ENCODE measurements around the gene STARD9.
"Not testable (repeated sequence)": the region's sequence is repeated elsewhere in the genome, so short reads cannot be mapped to it uniquely, and the experiment has no call there.

The STARD9 gene

GRCh38 chr15:42732095-42732827, 156.9 kb downstream of the STARD9 start:
- no peak for DNase-seq

- DNase-seq = no peak
Observed at GRCh38 chr15:42733027-42733426, 157.6 kb downstream of the STARD9 start.

DNA sequence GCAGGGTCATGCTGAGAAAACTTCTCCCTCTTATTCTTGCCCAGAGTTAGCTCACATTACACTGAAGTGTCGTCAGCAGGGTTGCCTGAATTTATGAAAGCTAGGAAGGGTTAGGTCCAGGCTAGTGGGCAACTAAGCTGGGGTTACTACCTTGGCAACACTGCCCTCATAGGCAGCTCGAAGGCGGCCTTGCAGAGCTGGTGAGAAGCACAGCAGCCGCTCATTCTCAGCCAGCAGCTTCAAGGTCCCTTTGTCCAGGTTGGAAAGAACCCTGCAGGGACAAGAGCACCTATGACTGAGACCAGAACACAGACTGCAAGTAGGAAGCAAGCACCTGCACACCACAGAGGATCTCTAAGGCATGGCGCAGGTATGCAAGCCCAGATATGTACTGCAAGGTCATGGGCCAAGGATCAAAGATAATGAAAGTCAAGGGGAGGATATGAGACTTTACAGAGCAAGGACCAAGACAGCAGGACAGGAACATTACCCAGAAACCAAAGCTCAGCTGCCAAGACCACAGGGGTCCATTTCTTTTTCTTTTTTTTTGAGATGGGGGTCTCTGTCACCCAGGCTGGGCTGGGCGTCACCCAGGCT, 158.8 kb downstream of the STARD9 start:
- no peak for DNase-seq

DNA sequence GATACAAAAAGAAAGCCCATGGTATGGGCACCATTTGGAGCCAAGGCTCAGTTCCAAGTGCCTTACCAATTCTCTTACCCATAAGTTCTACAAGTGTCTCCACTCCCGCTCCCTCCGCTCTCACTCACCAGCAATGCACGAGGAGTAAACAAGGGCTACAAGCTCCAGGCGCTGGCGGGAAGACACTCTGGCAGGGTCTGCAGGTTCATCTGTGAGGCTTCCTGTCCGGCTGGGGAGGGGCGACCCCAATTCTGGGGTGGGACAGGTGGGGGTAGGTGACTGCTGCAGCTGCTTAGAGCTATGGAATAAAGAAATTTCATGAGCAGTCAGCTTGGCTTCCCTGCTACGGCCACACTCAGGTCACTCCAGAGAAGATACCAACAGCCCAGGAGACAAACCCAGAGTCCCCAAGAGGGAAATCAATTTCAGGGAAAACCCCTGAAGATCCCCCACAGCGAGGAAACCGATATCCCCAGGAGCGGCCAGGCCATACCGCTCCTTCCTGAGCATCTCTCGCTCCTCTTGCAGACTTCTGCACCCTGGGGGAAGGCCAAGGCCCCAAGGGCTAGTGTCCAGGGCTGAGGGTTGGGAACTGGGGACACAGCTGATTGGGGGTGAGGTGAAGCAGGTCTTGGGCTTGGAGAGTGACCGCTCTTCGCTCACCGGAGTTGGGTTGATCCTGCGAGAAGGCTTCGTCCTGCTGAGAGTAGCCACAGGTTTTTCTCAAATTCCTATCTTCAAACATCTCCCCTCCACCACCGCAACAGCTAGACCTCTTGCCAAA, 160.2 kb downstream of the STARD9 start:
- no peak for DNase-seq

DNA sequence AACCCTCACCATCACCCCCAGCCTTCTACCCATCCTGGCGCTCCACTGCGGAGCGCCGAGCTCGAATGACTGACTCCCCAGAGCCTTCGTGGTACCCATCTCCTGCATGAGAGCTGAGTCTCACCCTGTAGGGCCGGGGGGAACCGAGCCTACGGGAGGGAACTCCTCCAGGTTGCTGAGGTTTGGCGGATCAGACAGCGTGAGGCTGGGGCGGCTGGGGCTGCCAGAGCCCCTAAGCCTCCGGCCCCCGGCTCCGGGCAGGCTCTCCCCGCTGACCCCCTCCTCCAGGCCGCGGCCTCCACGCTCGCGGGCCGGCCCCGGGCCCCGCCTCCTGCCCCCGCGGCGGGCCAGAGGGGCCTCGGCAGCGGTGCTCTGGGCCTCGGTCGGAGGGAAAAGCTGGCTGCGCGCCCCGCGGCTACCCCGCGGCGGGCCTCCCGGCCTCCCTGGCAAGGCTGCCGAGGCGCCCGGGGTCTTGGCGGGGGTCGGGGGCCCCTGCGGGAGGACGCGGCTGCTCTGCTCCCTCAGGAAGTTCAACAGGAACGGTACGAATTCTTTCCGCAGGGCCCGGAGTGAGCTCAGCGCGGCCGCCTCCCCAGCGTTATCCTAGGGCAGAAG, 160.9 kb downstream of the STARD9 start:
- DNase-seq = peak; percentile 3

GRCh38 chr15:42736793-42737528, 161.6 kb downstream of the STARD9 start, which contains the start of gene CDAN1:
CDAN1 (minus strand) TSS chr15:42737128; CDS start chr15:42737102, 26 bp downstream.
- DNase-seq = peak; percentile 82

DNA sequence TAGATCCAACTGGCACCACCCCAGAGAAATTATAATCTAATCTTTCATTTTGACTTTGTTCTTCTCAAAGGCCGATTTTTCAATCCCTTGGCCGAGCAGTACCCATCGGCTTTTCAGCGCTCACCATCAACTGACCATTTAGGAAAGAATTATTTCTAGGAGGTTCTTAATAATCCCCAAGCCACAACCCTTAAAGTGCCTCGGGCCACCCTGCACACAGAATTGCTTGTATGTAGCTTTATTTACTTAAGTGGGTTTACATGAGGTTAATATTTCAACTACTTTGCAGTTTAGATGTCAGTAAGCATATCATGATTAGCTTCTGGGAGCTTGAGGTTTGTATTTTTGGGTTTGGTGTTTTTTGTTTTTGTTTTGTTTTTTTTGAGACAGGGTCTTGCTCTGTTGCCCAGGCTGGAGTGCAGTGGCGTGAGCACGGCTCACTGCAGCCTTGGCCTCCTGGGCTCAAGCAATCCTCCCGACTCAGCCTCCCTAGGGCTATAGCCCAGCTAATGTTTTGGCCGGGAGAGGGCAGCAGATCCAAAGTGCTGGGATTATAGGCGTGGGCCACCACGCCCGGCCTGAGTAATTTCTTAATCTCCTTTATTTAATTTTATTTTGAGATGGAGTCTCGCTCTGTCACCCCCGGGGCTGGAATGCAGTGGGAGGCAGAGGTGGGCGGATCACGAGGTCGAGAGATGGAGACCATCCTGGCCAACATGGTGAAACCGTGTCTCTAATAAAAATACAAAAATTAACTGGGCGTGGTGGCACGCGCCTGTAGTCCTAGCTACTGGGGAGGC, 162.3 kb downstream of the STARD9 start:
- DNase-seq = no peak

DNA sequence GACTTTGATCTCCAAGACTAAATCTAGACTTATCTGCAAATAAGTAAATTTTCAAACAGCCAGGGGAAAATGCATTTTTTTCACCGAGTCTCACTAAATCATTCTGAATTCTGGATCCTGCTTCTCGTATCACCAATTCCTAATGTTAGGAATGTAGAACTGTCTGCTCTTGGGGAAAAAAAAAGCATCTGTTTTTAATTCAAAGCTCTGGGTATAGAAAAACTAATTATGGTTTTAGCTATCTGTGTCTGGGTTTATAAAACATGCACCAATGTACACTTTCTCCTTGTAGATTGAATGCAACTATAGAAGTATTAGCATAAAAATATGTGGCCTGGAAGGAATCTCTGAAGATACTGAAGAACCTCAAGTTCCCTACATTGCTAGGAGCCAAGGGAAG, 166.3 kb downstream of the STARD9 start:
- peak; percentile 62 for DNase-seq

DNA sequence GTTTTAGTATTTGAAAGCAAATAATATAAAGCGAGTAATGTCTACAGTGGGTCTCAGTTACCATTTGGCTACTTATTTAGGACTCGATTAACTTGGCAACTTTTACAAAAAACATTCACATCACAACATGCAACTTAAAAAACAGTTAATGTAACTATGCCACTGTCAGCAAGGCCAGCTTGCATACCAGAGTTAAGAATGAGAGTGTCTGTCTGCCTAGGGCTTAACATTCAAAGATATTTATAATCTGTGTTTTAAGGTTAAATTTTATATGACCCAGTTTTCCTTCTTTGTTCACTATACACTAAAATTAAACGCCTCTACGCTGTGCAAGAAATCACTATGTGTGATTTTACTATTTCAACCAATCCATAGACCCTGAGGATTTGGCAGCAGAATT, 166.7 kb downstream of the STARD9 start:
- DNase-seq = no peak

DNA sequence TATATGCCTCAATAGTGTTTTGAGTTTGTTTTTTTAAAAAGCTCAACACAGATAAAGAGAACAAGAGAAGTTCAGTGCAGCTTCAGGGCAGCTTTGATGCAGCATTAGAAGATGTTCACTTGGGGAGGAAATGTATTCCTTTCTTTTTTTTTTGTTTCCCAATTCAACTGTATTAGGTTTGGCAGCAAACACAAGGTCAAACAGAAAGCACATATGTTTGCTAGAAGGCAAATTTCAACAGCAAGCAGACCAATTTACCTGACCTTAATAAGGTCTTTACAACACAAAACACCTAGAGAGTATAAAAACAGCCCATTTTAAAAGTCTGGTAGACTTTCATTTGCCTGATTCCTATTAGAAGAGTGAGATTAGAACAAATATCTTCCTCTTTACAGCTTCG, 168.8 kb downstream of the STARD9 start:
- no peak for DNase-seq

- DNase-seq = no peak
Observed at GRCh38 chr15:42749266-42749665, 173.9 kb downstream of the STARD9 start.

DNA sequence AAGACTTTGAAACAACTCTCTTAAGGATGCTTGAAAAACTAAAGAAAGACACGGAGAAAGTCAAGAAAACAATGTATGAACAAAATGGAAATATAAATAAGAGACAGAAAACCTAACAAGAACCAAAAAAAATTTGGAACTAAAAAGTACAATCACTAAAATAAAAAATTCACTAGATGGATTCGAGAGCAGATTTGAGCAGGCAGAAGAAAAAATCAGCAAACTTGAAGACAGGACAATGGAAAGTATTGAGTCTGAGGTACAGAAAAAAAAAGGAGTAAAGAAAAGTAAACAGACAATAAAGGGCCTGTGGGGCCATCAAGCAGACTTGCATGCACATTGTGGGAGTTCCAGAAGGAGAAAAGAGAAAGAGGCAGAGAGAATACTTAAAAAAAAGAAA, 174.9 kb downstream of the STARD9 start:
- no peak for DNase-seq

GRCh38 chr15:42759093-42759492, 183.7 kb downstream of the STARD9 start:
- no peak for DNase-seq

GRCh38 chr15:42760759-42761158, 185.4 kb downstream of the STARD9 start:
- no peak for DNase-seq

- not testable (repeated sequence) for DNase-seq
Observed at GRCh38 chr15:42761813-42762212, 186.4 kb downstream of the STARD9 start.

- not testable (repeated sequence) for DNase-seq
Observed at GRCh38 chr15:42764154-42764731, 188.8 kb downstream of the STARD9 start.

DNA sequence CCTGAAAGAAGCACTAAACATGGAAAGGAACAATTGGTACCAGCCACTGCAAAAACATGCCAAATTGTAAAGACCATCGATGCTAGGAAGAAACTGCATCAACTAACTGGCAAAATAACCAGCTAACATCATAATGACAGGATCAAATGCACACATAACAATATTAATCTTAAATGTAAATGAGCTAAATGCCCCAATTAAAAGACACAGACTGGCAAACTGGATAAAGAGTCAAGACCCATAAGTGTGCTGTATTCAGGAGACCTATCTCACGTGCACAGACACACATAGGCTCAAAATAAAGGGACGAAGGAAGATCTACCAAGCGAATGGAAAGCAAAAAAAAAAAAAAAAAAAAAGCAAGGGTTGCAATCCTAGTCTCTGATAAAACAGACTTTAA, 190.7 kb downstream of the STARD9 start:
- not testable (repeated sequence) for DNase-seq

Measured in fibroblast of upper back skin (primary cell).